Panc1 (cell line): ENCODE data around the gene DDX4.

Experiments used
- CTCF ChIP-seq: fragments of 450-650 bp; IDR thresholded peaks from 2 replicates; pipeline ENCODE4 v1.5.1; 2017; ENCODE audit warnings: mild to moderate bottlenecking
- POLR2AphosphoS5 ChIP-seq: IDR thresholded peaks from 2 replicates; pipeline ENCODE4 v1.6.1; 2012; ENCODE audit warnings: mild to moderate bottlenecking, low read depth, low read length, moderate library complexity

GRCh38 chr5:55712023-55712859 lies 25.6 kb upstream of the DDX4 start, which contains the start of gene SLC38A9:
- TF ChIP-seq CTCF (no peak), POLR2AphosphoS5 (peak; percentile 75)
